Measurements from ENCODE around the gene MRO. TPM values are rescaled to one million over a fixed set of nuclear protein-coding genes. Genes with fewer than 3 reads are reported as not detected.

The MRO gene
- total RNA-seq, 1 experiment from 2014 or later: not detected

DNA sequence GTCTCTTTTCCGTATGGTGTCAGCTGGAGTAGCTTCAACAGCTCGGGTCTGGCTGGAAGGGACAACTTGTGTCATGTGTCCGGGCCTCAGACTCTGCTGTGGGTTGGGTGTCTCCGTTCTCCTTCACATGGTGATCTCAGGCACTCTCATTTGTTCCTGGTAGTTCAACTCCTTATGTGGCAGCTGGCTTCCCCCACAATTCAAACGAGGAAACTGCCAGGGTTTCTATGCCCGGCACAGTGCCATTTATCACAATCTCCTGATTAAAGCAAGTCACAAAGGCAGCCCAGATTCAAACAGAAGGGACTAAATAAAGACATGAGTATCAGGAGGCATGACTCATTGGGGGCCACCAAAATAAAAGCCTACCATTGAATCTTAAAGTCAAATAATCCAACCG lies 22.7 kb downstream of the MRO start:
- H3K27ac ChIP-seq (ENCODE audit: low read length): no peak overlapping the region
- in situ Hi-C loops (cut with HindIII; ENCODE audit: low pct_unique_long_range_greater_than_20kb, low sequenced_read_pairs) (no loop called here), intact Hi-C loops (cut with micrococcal nuclease; ENCODE audit: unreplicated experiment) (no loop called here)
- CTCF ChIA-PET: no interaction called here
- H3K36me3 ChIP-seq (ENCODE audit: control insufficient read depth, insufficient read depth, low read length): no peaks in the 10 kb centered on the region
- ATAC-seq: no peak
- POLR2A ChIA-PET: no interaction called here
- TF ChIP-seq, protein P1, sequence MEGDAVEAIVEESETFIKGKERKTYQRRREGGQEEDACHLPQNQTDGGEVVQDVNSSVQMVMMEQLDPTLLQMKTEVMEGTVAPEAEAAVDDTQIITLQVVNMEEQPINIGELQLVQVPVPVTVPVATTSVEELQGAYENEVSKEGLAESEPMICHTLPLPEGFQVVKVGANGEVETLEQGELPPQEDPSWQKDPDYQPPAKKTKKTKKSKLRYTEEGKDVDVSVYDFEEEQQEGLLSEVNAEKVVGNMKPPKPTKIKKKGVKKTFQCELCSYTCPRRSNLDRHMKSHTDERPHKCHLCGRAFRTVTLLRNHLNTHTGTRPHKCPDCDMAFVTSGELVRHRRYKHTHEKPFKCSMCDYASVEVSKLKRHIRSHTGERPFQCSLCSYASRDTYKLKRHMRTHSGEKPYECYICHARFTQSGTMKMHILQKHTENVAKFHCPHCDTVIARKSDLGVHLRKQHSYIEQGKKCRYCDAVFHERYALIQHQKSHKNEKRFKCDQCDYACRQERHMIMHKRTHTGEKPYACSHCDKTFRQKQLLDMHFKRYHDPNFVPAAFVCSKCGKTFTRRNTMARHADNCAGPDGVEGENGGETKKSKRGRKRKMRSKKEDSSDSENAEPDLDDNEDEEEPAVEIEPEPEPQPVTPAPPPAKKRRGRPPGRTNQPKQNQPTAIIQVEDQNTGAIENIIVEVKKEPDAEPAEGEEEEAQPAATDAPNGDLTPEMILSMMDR (IDR thresholded peaks at IDR 0.05): no peak
- TF ChIP-seq, protein P2, sequence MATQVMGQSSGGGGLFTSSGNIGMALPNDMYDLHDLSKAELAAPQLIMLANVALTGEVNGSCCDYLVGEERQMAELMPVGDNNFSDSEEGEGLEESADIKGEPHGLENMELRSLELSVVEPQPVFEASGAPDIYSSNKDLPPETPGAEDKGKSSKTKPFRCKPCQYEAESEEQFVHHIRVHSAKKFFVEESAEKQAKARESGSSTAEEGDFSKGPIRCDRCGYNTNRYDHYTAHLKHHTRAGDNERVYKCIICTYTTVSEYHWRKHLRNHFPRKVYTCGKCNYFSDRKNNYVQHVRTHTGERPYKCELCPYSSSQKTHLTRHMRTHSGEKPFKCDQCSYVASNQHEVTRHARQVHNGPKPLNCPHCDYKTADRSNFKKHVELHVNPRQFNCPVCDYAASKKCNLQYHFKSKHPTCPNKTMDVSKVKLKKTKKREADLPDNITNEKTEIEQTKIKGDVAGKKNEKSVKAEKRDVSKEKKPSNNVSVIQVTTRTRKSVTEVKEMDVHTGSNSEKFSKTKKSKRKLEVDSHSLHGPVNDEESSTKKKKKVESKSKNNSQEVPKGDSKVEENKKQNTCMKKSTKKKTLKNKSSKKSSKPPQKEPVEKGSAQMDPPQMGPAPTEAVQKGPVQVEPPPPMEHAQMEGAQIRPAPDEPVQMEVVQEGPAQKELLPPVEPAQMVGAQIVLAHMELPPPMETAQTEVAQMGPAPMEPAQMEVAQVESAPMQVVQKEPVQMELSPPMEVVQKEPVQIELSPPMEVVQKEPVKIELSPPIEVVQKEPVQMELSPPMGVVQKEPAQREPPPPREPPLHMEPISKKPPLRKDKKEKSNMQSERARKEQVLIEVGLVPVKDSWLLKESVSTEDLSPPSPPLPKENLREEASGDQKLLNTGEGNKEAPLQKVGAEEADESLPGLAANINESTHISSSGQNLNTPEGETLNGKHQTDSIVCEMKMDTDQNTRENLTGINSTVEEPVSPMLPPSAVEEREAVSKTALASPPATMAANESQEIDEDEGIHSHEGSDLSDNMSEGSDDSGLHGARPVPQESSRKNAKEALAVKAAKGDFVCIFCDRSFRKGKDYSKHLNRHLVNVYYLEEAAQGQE (IDR thresholded peaks at IDR 0.05; ENCODE audit: insufficient read depth in 1 of 2, low read depth in 2 of 2, low read length in 1 of 2): no peak
- TF ChIP-seq SIN3A (IDR thresholded peaks at IDR 0.05; ENCODE audit: borderline replicate concordance, insufficient read depth, low read depth, low read length): no peak
- no peak for TF ChIP-seq TCF7L2 (IDR thresholded peaks at IDR 0.05; ENCODE audit: low read depth, low read length)
- no peak for TF ChIP-seq POLR2AphosphoS5 (IDR thresholded peaks at IDR 0.05; ENCODE audit: low read depth, low read length)
- no peak overlapping the region for H3K4me3 ChIP-seq (ENCODE audit: low read depth in 2 of 2, low read length in 2 of 2)
- H3K27me3 ChIP-seq (ENCODE audit: control insufficient read depth, insufficient read depth, low read length): peaks cover 3% of the 10 kb centered on the region; the same call in 1 of the 2 replicates
- H3K4me1 ChIP-seq (ENCODE audit: control insufficient read depth, insufficient read depth, low read length): no peaks in the 10 kb centered on the region
- no peaks in the 10 kb centered on the region for H3K9me3 ChIP-seq (ENCODE audit: control insufficient read depth, insufficient read depth, low read depth, low read length)
- BruUV-seq (replicated peaks): no TSS peak
- no peak for DNase-seq (ENCODE audit: low read depth, low spot score)

DNA sequence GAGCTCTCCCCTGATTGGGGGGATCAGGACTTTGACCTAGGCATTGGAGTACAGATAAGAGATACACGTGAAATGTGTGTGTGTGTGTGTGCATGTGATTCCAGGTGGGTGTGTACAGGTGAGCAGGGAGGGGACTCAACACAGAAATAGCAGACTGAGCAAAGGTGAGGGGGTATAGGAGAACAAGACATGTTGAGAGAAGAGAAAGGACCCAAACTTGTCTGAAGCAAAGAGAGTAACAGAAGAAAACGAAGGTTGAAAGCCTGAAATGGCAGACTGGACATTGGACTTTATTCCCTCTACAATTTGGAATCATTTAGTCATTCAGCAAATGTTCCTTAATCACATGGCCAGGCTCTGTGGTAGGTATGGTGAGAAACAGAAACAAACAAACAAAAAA lies 23.3 kb downstream of the MRO start:
- TF ChIP-seq SIN3A (IDR thresholded peaks at IDR 0.05; ENCODE audit: borderline replicate concordance, insufficient read depth, low read depth, low read length) (no peak), TCF7L2 (IDR thresholded peaks at IDR 0.05; ENCODE audit: low read depth, low read length) (no peak), POLR2AphosphoS5 (IDR thresholded peaks at IDR 0.05; ENCODE audit: low read depth, low read length) (no peak)
- TF ChIP-seq, protein P2 (IDR thresholded peaks at IDR 0.05; ENCODE audit: insufficient read depth in 1 of 2, low read depth in 2 of 2, low read length in 1 of 2): no peak
- TF ChIP-seq, protein P1 (IDR thresholded peaks at IDR 0.05): no peak
- H3K36me3 ChIP-seq (ENCODE audit: control insufficient read depth, insufficient read depth, low read length): no peaks in the 10 kb centered on the region
- BruUV-seq (replicated peaks): no TSS peak
- ChIA-PET POLR2A (no interaction called here), CTCF (no interaction called here)
- H3K27me3 ChIP-seq (ENCODE audit: control insufficient read depth, insufficient read depth, low read length): peaks cover 3% of the 10 kb centered on the region; the same call in 1 of the 2 replicates
- intact Hi-C loops (cut with micrococcal nuclease; ENCODE audit: unreplicated experiment) (no loop called here), in situ Hi-C loops (cut with HindIII; ENCODE audit: low pct_unique_long_range_greater_than_20kb, low sequenced_read_pairs) (no loop called here)
- DNase-seq (ENCODE audit: low read depth, low spot score): no peak
- H3K4me1 ChIP-seq (ENCODE audit: control insufficient read depth, insufficient read depth, low read length): no peaks in the 10 kb centered on the region
- H3K9me3 ChIP-seq (ENCODE audit: control insufficient read depth, insufficient read depth, low read depth, low read length): no peaks in the 10 kb centered on the region
- no peak overlapping the region for H3K4me3 ChIP-seq (ENCODE audit: low read depth in 2 of 2, low read length in 2 of 2)
- ATAC-seq: no peak
- H3K27ac ChIP-seq (ENCODE audit: low read length): no peak overlapping the region
